Dedifferentiated amniotic fluid mesenchymal stem cell (primary cell): ENCODE measurements around the gene GPR153.

Experiments
- DNase-seq: peaks from one replicate; pipeline ENCODE4 v3.0.0-alpha.2; 2016; ENCODE audit errors: extremely low spot score

The GPR153 gene

DNA sequence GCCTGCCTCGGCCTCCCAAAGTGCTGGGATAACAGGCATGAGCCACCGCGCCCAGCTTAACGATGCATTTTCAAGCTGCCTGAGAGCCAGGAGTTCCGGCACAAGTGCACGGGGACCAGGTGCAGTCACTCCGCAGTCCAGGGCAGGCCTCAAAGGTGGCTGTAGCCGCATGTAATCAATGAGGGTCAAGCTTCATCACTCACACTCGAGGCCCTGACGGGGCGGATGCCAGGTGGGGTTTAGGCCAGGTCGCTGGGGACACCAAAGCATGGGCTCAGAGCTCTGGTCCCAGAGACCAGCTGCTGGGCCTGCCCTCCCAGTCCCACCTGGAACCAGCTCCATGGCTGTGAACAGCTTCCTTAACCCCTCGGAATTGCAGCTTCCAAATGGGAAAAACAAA, 26.1 kb upstream of the GPR153 start:
- no peak for DNase-seq

GRCh38 chr1:6286266-6286665, 25.4 kb upstream of the GPR153 start:
- DNase-seq = no peak

GRCh38 chr1:6285336-6285735, 24.4 kb upstream of the GPR153 start:
- DNase-seq = no peak

DNA sequence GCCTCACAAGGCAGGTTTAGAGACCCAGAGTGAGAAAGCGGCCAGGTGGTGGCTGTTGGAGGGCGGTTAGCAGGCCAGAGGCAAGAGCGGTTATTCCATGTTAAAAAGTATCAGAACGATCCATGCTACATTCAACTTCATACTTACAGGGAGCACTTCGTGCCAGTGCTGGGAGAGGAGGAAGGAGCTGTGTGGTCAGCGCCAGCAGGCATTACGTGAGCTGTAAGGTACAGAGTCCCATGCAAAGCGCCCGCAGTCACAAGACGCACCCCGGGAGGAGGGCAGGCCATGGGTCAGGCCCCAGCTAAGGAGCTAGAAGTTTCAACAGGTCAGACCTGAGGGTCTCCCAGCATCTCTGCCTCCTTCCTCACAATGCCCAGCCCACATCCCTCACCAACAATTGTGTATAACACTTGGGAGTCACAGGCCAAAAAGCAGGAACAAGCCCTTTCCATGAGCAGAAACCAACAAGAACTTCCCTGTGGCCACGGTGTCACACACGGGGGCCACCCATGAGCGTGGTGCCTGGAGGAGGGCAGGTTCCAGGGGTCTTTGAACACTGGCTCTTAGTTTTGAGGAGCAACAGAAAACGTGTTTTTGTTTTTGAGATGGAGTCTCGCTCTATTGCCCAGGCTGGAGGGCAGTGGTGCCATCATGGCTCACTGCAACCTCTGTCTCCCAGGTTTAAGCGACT, 21.8 kb upstream of the GPR153 start:
- DNase-seq = no peak

DNA sequence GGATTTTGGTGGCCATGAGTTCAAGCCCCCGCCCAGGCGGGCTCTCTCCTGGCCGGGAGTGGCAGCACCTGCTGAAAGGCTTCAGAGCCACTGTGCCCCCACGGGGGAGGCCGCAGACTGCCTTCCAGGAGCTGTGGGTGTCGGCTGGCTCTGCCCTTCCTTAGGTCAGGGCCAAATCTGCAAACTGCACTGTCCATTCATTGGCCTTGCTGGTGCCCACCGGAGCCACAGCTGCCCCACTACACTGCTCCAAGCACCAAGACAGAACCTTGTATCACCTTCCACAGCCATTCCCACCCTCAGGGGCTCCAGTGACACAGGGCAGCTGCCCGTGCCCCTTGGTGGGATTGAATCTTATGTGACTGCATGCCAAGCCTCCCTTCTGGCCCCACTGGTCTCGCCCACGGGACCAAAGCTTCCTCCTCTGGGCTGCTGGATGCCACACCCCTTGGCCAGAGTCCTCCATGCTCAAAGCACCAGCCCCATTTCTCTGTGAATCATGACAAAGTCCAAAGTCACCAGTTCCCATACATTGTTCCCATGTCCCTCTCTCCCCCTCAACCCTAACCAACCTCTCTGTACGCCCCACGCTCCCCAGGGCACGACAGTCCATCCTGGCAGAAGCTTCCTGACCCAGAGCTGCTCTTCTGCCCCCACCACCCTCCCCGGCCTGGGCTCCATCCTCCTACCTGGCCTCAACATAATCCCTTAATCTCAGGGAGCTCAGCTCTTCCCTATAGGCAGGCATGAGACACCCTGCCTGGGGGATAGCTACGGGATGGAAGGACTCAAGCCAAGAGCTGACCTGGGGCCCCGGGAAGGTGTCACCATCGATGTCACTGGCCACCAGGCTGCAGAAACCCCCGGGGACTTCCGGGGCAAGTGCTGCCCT, 20.9 kb upstream of the GPR153 start:
- no peak for DNase-seq

- no peak for DNase-seq
These were observed 20.0 kb upstream of the GPR153 start for GRCh38 chr1:6280761-6281451.

- no peak for DNase-seq
These were observed 18.9 kb upstream of the GPR153 start for GRCh38 chr1:6279613-6280383.

GRCh38 chr1:6279066-6279465, 18.2 kb upstream of the GPR153 start:
- no peak for DNase-seq

DNA sequence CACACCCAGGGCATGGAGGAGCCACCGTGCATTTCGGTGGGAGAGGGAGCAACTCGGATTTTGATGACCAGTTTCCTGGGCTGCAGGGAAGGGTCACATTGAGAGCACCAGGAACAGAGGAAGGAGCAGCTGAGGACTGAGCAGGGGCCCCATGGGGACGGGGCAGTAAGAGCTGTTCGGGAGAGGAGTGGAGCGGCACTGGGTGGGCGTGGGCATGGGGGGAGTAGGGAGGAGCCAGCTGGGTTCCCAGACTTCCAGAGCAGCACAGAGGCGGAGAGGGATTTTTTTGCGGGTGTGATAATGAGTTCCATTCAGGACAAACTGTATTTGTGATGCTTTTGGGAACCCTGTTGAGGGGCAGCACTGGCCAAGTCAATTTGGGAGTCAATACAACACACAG, 17.4 kb upstream of the GPR153 start:
- DNase-seq = no peak

DNA sequence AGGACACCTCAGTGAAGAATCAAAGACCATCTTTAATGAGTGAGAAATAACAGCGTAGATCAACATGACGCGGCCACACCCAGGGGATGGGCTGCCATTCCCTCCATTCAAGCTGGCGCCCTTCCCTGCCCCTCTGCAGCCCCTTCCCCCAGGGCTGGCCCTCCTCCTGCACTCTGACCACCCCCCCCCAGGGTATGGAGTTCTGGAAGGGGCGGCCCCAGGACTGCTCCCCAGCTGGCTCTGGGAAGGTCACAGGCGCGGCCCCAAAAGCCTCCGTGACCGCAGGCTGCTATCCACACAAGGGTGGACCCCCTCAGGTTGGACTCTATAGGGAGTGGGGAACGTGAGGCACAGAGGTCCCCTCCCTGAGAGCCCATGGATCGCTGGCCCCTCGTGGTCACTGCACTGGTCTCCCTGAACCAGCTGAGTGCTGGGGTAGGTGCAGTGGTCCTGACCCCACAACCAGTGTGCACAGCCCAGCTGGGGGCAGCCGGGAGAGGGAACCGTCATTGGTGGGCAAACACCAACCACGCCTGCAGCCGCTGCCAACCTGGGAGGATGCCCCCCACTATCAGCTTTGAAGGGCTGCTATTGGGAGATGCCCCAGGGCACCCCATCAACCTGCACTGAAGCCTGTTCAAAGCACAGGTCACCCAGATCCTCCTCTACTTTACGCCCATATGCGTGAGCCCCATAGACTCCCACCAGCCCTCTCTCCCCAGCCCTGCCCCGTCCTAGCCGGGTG, 16.1 kb upstream of the GPR153 start:
- DNase-seq = no peak

- peak; percentile 74 for DNase-seq
These were observed 15.2 kb upstream of the GPR153 start for GRCh38 chr1:6275826-6276782.

DNA sequence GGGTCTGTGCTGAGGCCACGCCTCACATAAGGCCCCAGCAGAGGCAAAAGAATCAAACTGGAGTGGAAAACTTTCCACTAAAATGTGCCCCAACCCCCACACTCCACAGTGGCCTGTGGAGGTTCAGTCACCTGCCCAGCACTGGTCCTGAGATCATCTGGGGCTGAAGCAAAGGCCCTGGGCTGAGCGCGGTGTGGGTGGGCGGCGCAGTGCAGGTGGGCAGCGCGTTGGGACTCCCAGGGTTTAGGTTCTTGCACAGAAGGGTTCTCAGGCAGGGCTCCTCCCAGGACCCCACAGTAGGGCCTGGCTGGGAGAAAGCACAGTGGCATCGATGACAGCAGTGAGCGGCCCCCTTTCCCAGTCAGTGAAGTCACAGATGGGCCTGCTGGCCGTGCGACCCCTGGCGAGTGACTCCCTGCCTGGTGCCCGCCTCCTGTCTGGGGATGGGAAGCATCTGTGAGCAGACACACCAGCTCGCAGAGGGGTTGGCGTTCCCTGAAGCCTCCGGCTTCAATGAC, 13.8 kb upstream of the GPR153 start:
- no peak for DNase-seq

DNA sequence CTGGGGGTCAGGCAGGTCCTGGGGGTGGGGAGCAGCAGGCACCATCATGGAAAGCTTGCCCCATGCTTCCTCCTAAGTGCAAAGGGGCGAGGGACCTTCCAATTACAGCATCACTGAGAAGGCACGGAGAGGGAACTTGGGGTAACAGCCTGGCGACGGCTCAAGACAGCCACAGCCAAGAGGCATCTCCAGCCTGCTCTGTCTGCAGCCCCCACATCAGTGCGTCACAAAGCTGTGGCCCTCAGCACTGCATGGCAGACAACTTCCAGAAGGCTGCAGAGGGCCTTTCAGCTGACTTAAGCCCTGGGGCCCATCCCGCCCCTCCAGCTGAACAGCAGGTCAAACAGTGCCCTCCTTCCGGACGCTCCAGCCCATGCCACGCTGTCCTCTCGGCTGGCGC, 13.2 kb upstream of the GPR153 start:
- no peak for DNase-seq

- DNase-seq = no peak
These were observed 12.5 kb upstream of the GPR153 start for GRCh38 chr1:6273380-6273891.

- no peak for DNase-seq
These were observed 12.0 kb upstream of the GPR153 start for GRCh38 chr1:6272868-6273267.

DNA sequence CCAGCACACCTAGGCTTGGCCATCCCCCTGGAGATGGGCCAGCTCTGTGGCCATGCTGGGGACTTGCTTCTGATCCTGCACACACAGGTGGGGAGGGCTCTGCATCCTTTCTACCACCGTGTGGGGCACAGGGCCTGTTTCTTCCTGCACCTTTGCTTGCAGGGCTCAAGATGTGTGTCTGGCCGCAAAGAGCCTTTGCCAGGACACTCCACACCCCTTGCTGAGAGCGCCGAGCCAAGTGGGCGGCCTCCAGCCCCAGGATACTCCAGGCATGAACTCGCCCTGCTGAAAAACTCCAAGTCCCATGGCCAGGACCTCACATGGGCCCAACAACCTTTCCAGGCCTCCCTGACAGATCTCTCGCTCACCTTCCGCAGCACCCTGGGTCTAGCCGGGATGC, 11.6 kb upstream of the GPR153 start:
- DNase-seq = no peak

DNA sequence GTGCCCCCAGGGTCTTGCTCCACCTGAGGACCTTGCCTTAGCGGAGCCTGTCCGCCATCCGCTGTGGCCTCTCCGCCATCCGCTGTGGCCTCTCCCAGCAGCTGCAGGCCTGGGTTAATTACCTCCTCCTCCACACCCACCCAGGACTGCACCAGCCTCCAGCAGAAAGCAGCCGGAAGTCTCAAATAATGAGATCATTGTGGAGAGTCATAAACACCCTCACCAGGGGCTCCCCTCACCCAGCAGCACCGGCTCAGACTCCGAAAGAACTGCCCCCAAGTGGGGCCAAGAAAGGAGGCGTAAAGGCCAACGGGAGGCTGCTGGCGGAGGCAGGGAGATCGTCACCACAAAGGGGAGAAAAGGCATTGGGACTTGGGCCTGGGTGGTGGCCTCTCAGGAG, 10.7 kb upstream of the GPR153 start:
- DNase-seq = no peak

- no peak for DNase-seq
These were observed 10.1 kb upstream of the GPR153 start for GRCh38 chr1:6271006-6271405.

DNA sequence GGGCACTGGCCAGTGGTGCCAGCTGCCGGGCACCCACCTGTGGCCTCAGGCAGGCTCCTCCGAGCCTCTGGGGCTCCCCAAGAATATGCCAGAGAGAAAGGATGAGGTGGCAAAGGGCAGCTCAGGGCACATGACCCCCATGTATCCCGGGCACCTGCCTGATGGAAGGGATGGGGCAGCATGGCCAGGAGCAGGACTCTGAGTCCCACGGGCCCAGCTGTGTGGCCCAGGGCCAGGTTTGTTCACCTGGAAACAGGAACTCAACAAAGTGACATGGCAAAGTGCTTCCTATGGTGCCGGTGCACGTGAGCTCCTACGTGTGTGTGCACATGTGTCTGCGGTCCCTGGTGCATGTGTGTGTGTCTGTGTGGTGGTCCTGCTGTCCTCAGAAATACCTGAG, 9.5 kb upstream of the GPR153 start:
- no peak for DNase-seq
